Gastrocnemius medialis (tissue), 4 donors: ENCODE measurements around the gene PADI4. TPM values are rescaled to one million over a fixed set of nuclear protein-coding genes. Genes with fewer than 3 reads are reported as not detected.

Source experiments
- ATAC-seq, 2 donors: fragments of 150-250 bp; one replicate each; pipeline ENCODE4 v1.9.1; 2016
- DNase-seq, 2 donors: peaks; one replicate each; pipeline ENCODE4 v3.0.0-alpha.2; 2019
- H3K27ac ChIP-seq, 4 donors: fragments of 200-600 bp; sonication (generic); 1 replicate in 1 of 4; 2 replicates in 3 of 4; pipeline ENCODE4 v1.5.1; 2016 to 2018; ENCODE audit warnings: mild to moderate bottlenecking in 2 of 4, moderate library complexity in 1 of 4
- H3K27me3 ChIP-seq, 3 donors: fragments of 200-600 bp; sonication (generic) in 2 of 3; 1 replicate in 1 of 3; 2 replicates in 2 of 3; pipeline versions ENCODE4 v1.5.1 to v1.6.0; 2016 to 2019; ENCODE audit warnings: mild to moderate bottlenecking in 1 of 3, moderate library complexity in 1 of 3
- H3K36me3 ChIP-seq, 2 donors: fragments of 200-600 bp; sonication (generic) in 1 of 2; one replicate each; pipeline ENCODE4 v1.5.1; 2017 to 2018
- H3K4me1 ChIP-seq, 2 donors: fragments of 200-600 bp; sonication (generic) in 1 of 2; one replicate each; pipeline ENCODE4 v1.5.1; 2016 to 2017; ENCODE audit warnings: mild to moderate bottlenecking in 2 of 2
- H3K4me3 ChIP-seq, 4 donors: fragments of 200-600 bp; sonication (generic) in 3 of 4; 1 replicate in 1 of 4; 2 replicates in 3 of 4; pipeline ENCODE4 v1.5.1; 2016 to 2019; ENCODE audit warnings: mild to moderate bottlenecking in 2 of 4
- H3K9me3 ChIP-seq, 3 donors: fragments of 200-600 bp; sonication (generic) in 2 of 3; 1 replicate in 1 of 3; 2 replicates in 2 of 3; pipeline ENCODE4 v1.5.1; 2016 to 2019
- CTCF ChIP-seq, 5 experiments: fragments of 450-650 bp in 3 of 5; fragments of 200-600 bp in 2 of 5; sonication (generic) in 2 of 5; IDR thresholded peaks in 4 of 5; conservative IDR thresholded peaks in 1 of 5; 1 replicate in 4 of 5; 2 replicates in 1 of 5; pipeline ENCODE4 v1.5.1; 2016 to 2019; ENCODE audit warnings: antibody characterized with exemption in 5 of 5, mild to moderate bottlenecking in 3 of 5, moderate library complexity in 3 of 5
- POLR2A ChIP-seq, 2 donors: fragments of 450-650 bp; IDR thresholded peaks; one replicate each; pipeline ENCODE4 v1.6.1; 2017; ENCODE audit warnings: antibody characterized with exemption in 2 of 2, mild to moderate bottlenecking in 2 of 2, moderate library complexity in 2 of 2
- in situ Hi-C, 4 donors: fragments of 200-750 bp; cut with MboI; loops; one replicate each; pipeline versions ENCODE4 v1.15.0 to v1.8.0; 2017; ENCODE audit warnings: low sequenced_read_pairs in 4 of 4
- intact Hi-C: fragments of 100-400 bp; cut with DNase I; formaldehyde crosslinking; loops from one replicate; pipeline ENCODE4 v1.15.1; 2023; ENCODE audit warnings: low total_unique reads
- total RNA-seq, 4 donors: library from RNA; depleted of rRNA; stranded (reverse); fragments of >200 nt; gene quantifications; one replicate each; pipeline versions ENCODE4 v1.1.0 to v1.2.3, GENCODE V29; 2016

Gene PADI4
- total RNA-seq, 4 donors from 2014 or later: not detected

- Histone ChIP-seq H3K9me3 (no peaks in the 10 kb centered on the region), H3K27me3 (peaks cover 16 to 22% (median 21%) of the 10 kb centered on the region in 3 donors), H3K36me3 (no peaks in the 10 kb centered on the region), H3K27ac (no peak overlapping the region), H3K4me3 (no peak overlapping the region), H3K4me1 (no peaks in the 10 kb centered on the region)
- intact Hi-C loops (no loop called here), in situ Hi-C loops (no loop called here)
- ATAC-seq: no peak
- no peak for DNase-seq
- no peak for TF ChIP-seq POLR2A (IDR thresholded peaks at IDR 0.05)
- no peak for TF ChIP-seq CTCF (IDR thresholded peaks at IDR 0.05 in 4 of 5, conservative IDR thresholded peaks at IDR 0.05 in 1 of 5)
Measured at GRCh38 chr1:17310068-17310640, 2.2 kb downstream of the PADI4 start.

GRCh38 chr1:17313530-17314309 is 5.7 kb downstream of the PADI4 start:
- DNase-seq (no peak), ATAC-seq (no peak)
- no peaks in the 10 kb centered on the region for H3K4me1 ChIP-seq
- H3K9me3 ChIP-seq: no peaks in the 10 kb centered on the region
- no peak overlapping the region for H3K27ac ChIP-seq
- in situ Hi-C loops (no loop called here), intact Hi-C loops (no loop called here)
- peaks cover 11 to 21% (median 18%) of the 10 kb centered on the region in 3 donors for H3K27me3 ChIP-seq
- H3K36me3 ChIP-seq: no peaks in the 10 kb centered on the region
- no peak for TF ChIP-seq POLR2A (IDR thresholded peaks at IDR 0.05)
- TF ChIP-seq CTCF (IDR thresholded peaks at IDR 0.05 in 4 of 5, conservative IDR thresholded peaks at IDR 0.05 in 1 of 5): no peak
- no peak overlapping the region for H3K4me3 ChIP-seq

- Histone ChIP-seq H3K4me1 (no peaks in the 10 kb centered on the region), H3K36me3 (no peaks in the 10 kb centered on the region), H3K9me3 (no peaks in the 10 kb centered on the region), H3K4me3 (no peak overlapping the region), H3K27me3 (peaks cover 6 to 18% (median 15%) of the 10 kb centered on the region in 3 donors), H3K27ac (no peak overlapping the region)
- no peak for TF ChIP-seq POLR2A (IDR thresholded peaks at IDR 0.05)
- TF ChIP-seq CTCF (IDR thresholded peaks at IDR 0.05 in 4 of 5, conservative IDR thresholded peaks at IDR 0.05 in 1 of 5): no peak
- no peak for DNase-seq
- intact Hi-C loops: no loop called here
- no peak for ATAC-seq
- in situ Hi-C loops: no loop called here
Measured at GRCh38 chr1:17314491-17314971, 6.5 kb downstream of the PADI4 start.

- H3K27me3 ChIP-seq: peaks cover 0 to 14% (median 4%) of the 10 kb centered on the region in 3 donors
Measured at GRCh38 chr1:17315542-17316130, 7.6 kb downstream of the PADI4 start.

More at GRCh38 chr1:17315542-17316130, 7.6 kb downstream of the PADI4 start:
- no peak overlapping the region for H3K4me3 ChIP-seq
- no peaks in the 10 kb centered on the region for H3K9me3 ChIP-seq
- ATAC-seq (no peak), DNase-seq (no peak)
- H3K27ac ChIP-seq: no peak overlapping the region
- intact Hi-C loops (no loop called here), in situ Hi-C loops (no loop called here)
- no peaks in the 10 kb centered on the region for H3K4me1 ChIP-seq
- TF ChIP-seq POLR2A (IDR thresholded peaks at IDR 0.05): no peak
- TF ChIP-seq CTCF (IDR thresholded peaks at IDR 0.05 in 4 of 5, conservative IDR thresholded peaks at IDR 0.05 in 1 of 5): no peak
- no peaks in the 10 kb centered on the region for H3K36me3 ChIP-seq
